HTR-8/SVneo (cell line): ENCODE measurements around the gene HRH2.
A peak's percentile ranks its signal among the peaks of the same experiment; 100 is the strongest.
"Not testable (repeated sequence)": the region's sequence is repeated elsewhere in the genome, so short reads cannot be mapped to it uniquely, and the experiment has no call there.

Experiments used
- DNase-seq: peaks from one replicate; pipeline ENCODE4 v3.0.0; 2011; ENCODE audit warnings: low spot score, mixed read lengths; ENCODE audit not compliant: insufficient read length
- FAIRE-seq: peaks from 2 replicates; lab custom pipeline; 2011; peaks lifted over from hg19 to GRCh38; lab: Jason Lieb, UNC

Gene HRH2, protein sequence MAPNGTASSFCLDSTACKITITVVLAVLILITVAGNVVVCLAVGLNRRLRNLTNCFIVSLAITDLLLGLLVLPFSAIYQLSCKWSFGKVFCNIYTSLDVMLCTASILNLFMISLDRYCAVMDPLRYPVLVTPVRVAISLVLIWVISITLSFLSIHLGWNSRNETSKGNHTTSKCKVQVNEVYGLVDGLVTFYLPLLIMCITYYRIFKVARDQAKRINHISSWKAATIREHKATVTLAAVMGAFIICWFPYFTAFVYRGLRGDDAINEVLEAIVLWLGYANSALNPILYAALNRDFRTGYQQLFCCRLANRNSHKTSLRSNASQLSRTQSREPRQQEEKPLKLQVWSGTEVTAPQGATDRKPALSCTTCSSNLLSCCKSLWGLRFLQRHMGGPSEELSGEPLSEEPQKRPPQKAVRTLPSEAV

GRCh38 chr5:175657593-175658271 lies at the start of gene HRH2:
HRH2 (plus strand) TSS chr5:175658071; CDS start chr5:175683234, 25,163 bp downstream.
- peak; percentile 14 for DNase-seq
- FAIRE-seq = no peak

DNA sequence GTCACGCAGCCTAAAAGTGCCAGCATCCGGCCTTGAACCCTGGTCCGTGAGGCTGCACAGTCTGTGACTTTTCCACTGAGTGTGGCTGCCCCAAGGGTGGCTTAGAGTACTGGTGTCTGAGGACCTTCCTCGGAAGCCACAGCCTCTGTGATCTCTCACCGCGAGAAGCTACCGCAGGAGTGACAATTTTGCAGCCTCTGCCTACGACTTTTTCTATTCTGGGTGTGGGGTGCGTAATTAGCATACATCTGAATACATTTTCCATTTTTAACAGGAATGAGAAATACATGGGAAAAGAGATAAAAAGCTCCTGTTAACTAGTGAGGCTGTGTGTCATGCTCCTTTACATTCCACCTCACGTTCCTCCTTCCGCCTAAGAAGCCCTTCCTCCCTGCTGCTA lies 48.3 kb upstream of the HRH2 start:
- DNase-seq (no peak), FAIRE-seq (no peak)

GRCh38 chr5:175610381-175610780 lies 47.5 kb upstream of the HRH2 start:
- no peak for FAIRE-seq

GRCh38 chr5:175610898-175611297 lies 47.0 kb upstream of the HRH2 start:
- FAIRE-seq = no peak
- DNase-seq = no peak

More at GRCh38 chr5:175610381-175610780, 47.5 kb upstream of the HRH2 start:
- DNase-seq = no peak

DNA sequence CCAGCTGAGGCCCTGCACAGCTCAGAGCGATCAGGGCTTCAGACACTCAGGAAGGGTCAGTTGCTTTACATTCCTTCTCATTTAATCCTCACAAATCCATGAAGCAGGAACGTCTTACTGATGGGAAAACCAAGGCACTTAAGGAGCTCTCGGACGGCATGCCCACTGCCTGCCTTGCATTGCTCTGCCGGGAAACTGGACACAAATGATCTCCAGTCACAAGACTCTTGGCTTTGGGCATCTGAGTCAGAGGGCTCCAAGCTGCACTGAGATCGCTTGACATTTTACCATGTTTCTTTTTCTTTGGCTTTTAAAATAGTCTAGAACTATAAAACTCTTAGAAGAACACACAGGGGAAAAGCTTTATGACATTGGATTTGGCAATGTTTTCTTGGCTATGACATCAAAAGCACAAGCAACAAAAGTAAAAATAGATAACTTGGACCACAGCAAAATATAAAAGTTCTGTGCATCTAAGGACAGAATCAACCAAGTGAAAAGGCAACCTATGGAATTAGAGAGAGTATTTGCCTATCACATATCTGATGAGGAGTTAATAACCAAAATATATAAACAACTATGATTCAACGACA lies 43.6 kb upstream of the HRH2 start:
- no peak for DNase-seq
- no peak for FAIRE-seq

- DNase-seq = no peak
- no peak for FAIRE-seq
Observed at GRCh38 chr5:175614861-175615260, 43.0 kb upstream of the HRH2 start.

DNA sequence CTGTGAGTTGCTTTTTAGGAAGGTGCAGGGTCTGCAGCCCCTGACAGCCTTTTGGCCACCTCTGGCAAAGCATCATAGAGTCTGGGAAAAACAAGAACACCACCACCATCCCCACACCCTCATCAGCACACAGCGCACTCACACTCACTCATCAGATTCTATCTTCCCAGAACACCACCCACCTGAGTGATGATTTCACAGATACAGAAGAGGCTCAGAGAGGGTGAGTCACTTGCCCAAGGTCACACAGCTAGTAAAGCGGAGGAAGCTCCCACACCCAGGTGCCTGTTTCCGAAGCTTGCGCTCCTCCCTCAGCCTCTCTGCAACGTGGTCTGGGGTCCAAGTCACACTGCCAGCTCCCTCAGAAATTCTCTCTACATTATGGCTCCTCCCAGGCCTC lies 41.8 kb upstream of the HRH2 start:
- FAIRE-seq (no peak), DNase-seq (no peak)

- DNase-seq, FAIRE-seq: not testable (repeated sequence)
Observed at GRCh38 chr5:175616527-175616926, 41.3 kb upstream of the HRH2 start.

- no peak for FAIRE-seq
- DNase-seq = no peak
Observed at GRCh38 chr5:175617447-175617846, 40.4 kb upstream of the HRH2 start.

GRCh38 chr5:175620527-175620926 lies 37.3 kb upstream of the HRH2 start:
- FAIRE-seq = peak; percentile 89
- no peak for DNase-seq

GRCh38 chr5:175621971-175622370 lies 35.9 kb upstream of the HRH2 start:
- DNase-seq (no peak), FAIRE-seq (no peak)

GRCh38 chr5:175623088-175623487 lies 34.8 kb upstream of the HRH2 start:
- no peak for FAIRE-seq

DNA sequence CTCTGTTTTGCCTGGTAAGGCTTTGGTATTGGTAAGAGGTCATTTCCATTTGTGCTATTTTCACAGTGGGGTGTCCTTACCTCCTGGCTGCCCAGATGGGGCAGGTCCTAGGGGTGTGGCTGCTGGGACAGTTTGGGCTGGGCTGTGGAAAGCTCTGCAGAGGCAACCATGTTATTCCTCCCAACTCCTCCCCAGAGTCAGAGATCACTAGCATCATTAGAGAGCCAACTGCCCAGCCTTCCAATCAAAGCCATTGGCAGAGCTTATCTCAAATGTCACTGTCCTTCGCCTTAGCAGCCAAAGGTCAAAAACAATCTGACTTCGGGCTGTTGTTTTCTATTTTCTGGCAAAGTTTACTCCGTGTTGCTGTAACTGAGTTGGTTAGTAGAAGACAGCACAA lies 33.6 kb upstream of the HRH2 start:
- DNase-seq (no peak), FAIRE-seq (no peak)

More at GRCh38 chr5:175623088-175623487, 34.8 kb upstream of the HRH2 start:
- no peak for DNase-seq

GRCh38 chr5:175627005-175627404 lies 30.9 kb upstream of the HRH2 start:
- DNase-seq (no peak), FAIRE-seq (no peak)

DNA sequence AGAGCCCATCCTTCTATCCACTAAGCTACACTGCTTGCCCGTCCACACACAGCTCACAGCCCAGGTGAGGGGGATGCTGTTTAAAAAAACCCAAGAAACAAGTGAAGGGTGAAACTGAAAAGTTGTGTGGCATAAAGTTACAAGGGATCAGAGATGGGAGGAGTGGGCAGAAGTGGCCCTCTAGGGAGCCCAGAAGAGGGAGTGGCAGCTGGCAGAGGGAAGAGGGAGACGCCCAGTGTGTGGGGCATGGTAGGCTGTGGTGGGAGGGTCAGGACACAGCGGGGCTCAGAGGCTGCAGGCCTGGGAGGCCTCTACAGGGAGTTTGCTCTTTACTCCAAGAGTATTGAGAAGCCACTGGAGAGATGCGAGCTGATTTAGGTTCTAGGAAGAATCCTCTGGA lies 30.1 kb upstream of the HRH2 start:
- FAIRE-seq (no peak), DNase-seq (no peak)

GRCh38 chr5:175628668-175629067 lies 29.2 kb upstream of the HRH2 start:
- DNase-seq (no peak), FAIRE-seq (no peak)

DNA sequence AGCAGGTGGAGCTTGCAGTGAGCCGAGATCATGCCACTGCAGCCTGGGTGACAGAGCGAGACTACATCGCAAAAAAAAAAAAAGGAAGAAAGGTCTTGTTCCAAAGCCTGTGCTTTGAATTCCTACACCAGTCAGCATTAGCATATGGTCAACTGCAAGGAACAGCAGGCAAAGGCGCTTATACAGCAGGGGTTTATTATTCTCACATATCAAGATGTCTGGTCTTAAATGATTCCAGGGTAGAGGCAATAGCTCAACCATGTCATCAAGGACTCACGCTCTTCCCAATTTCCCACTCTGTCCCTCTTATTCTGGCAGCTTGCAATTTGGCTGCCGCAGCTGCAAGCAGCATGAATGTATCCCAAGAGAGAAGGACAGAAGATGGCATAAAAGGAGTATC lies 28.6 kb upstream of the HRH2 start:
- DNase-seq (no peak), FAIRE-seq (no peak)

- no peak for DNase-seq
- FAIRE-seq = no peak
Observed at GRCh38 chr5:175629793-175630192, 28.1 kb upstream of the HRH2 start.

- FAIRE-seq (no peak), DNase-seq (no peak)
Observed at GRCh38 chr5:175635854-175636584, 21.9 kb upstream of the HRH2 start.

- FAIRE-seq (no peak), DNase-seq (no peak)
Observed at GRCh38 chr5:175638305-175638704, 19.6 kb upstream of the HRH2 start.
